HEK293 (cell line): ENCODE data around the gene DPF3.

Experiments used
- CTCF ChIA-PET: fragments of 350-600 bp; formaldehyde crosslinking; extraction: SDS; loops from one replicate; lab custom pipeline; 2021; ENCODE audit warnings: antibody characterized with exemption; lab: Yijun Ruan, JAX
- POLR2A ChIA-PET: fragments of 300-600 bp; formaldehyde crosslinking; extraction: SDS; loops from one replicate; lab custom pipeline; 2020; ENCODE audit warnings: antibody characterized with exemption, inconsistent platforms; lab: Yijun Ruan, JAX
- H3K27ac ChIP-seq: fragments of 200-500 bp; sonication (Bioruptor generic); 2 replicates; pipeline ENCODE4 v1.5.1; 2014; ENCODE audit warnings: low read depth, low read length, control low read depth, inconsistent platforms; ENCODE audit errors: extremely low read depth
- H3K36me3 ChIP-seq, 2 experiments: fragments of 200-500 bp in 1 of 2; sonication (Bioruptor generic) in 1 of 2; 1 replicate in 1 of 2; 2 replicates in 1 of 2; pipeline ENCODE4 v1.5.1; 2014 to 2017; ENCODE audit warnings: inconsistent platforms in 2 of 2, low read length in 2 of 2; ENCODE audit not compliant: control insufficient read depth in 2 of 2, insufficient read depth in 1 of 2
- H3K4me1 ChIP-seq: fragments of 200-500 bp; sonication (Bioruptor generic); 2 replicates; pipeline ENCODE4 v1.5.1; 2014; ENCODE audit warnings: mild to moderate bottlenecking, low read length, inconsistent platforms; ENCODE audit not compliant: control insufficient read depth, insufficient read depth
- H3K4me3 ChIP-seq: 2 replicates; pipeline ENCODE4 v1.5.1; 2011; ENCODE audit warnings: low read depth, mild to moderate bottlenecking, control low read depth, low read length, moderate library complexity
- H3K9me3 ChIP-seq: fragments of 200-500 bp; sonication (Bioruptor generic); 2 replicates; pipeline ENCODE4 v1.5.1; 2014; ENCODE audit warnings: low read depth, low read length, inconsistent platforms; ENCODE audit not compliant: control insufficient read depth, insufficient read depth
- GLIS1 ChIP-seq: fragments of 450-650 bp; formaldehyde crosslinking; IDR thresholded peaks from 2 replicates; pipeline ENCODE4 v1.5.1; 2016; ENCODE audit warnings: missing biosample characterization, missing genetic modification characterization
- KLF10 ChIP-seq: fragments of 450-650 bp; IDR thresholded peaks from 2 replicates; pipeline ENCODE4 v1.5.1; 2018; ENCODE audit warnings: missing biosample characterization, mild to moderate bottlenecking, missing genetic modification characterization
- KLF9 ChIP-seq: fragments of 450-650 bp; formaldehyde crosslinking; IDR thresholded peaks from 2 replicates; pipeline ENCODE4 v1.5.1; 2016; ENCODE audit warnings: missing biosample characterization, missing genetic modification characterization, low read depth
- ZBTB20 ChIP-seq: fragments of 450-650 bp; formaldehyde crosslinking; IDR thresholded peaks from 2 replicates; pipeline ENCODE4 v1.5.1; 2016; ENCODE audit warnings: missing biosample characterization, missing genetic modification characterization
- ZBTB7A ChIP-seq: fragments of 450-650 bp; formaldehyde crosslinking; IDR thresholded peaks from 2 replicates; pipeline ENCODE4 v1.5.1; 2016; ENCODE audit warnings: low read depth, missing biosample characterization, missing genetic modification characterization
- ZBTB8A ChIP-seq: fragments of 450-650 bp; formaldehyde crosslinking; IDR thresholded peaks from 2 replicates; pipeline ENCODE4 v1.5.1; 2016; ENCODE audit warnings: missing biosample characterization, missing genetic modification characterization
- ZEB2 ChIP-seq: fragments of 450-650 bp; formaldehyde crosslinking; IDR thresholded peaks from 2 replicates; pipeline ENCODE4 v1.5.1; 2016; ENCODE audit warnings: missing biosample characterization, missing genetic modification characterization
- ZFP41 ChIP-seq: fragments of 450-650 bp; formaldehyde crosslinking; IDR thresholded peaks from 2 replicates; pipeline ENCODE4 v1.5.1; 2016; ENCODE audit warnings: missing biosample characterization, missing genetic modification characterization, borderline replicate concordance
- ZNF112 ChIP-seq: fragments of 450-650 bp; formaldehyde crosslinking; IDR thresholded peaks from 2 replicates; pipeline ENCODE4 v1.5.0; 2017; ENCODE audit warnings: missing biosample characterization, missing genetic modification characterization
- ZNF174 ChIP-seq: fragments of 450-650 bp; formaldehyde crosslinking; IDR thresholded peaks from 2 replicates; pipeline ENCODE4 v1.5.0; 2017; ENCODE audit warnings: missing biosample characterization, mild to moderate bottlenecking, missing genetic modification characterization
- ZNF19 ChIP-seq: fragments of 450-650 bp; formaldehyde crosslinking; IDR thresholded peaks from 2 replicates; pipeline ENCODE4; 2016; ENCODE audit warnings: missing biosample characterization, missing genetic modification characterization, low read depth
- ZNF221 ChIP-seq: fragments of 450-650 bp; formaldehyde crosslinking; IDR thresholded peaks from 2 replicates; pipeline ENCODE4 v1.5.1; 2017; ENCODE audit warnings: missing biosample characterization, missing genetic modification characterization, borderline replicate concordance
- ZNF274 ChIP-seq, 2 experiments: fragments of 200-500 bp in 1 of 2; fragments of 450-650 bp in 1 of 2; sonication (Bioruptor generic) in 1 of 2; formaldehyde crosslinking in 1 of 2; IDR thresholded peaks; 2 replicates each; pipeline versions ENCODE4 v1.5.1 to v1.6.1; 2014 to 2016; ENCODE audit warnings: borderline replicate concordance in 1 of 2, inconsistent platforms in 1 of 2, low read length in 1 of 2, missing biosample characterization in 1 of 2, missing genetic modification characterization in 1 of 2
- ZNF311 ChIP-seq: fragments of 450-650 bp; formaldehyde crosslinking; IDR thresholded peaks from 2 replicates; pipeline ENCODE4 v1.5.1; 2017; ENCODE audit warnings: missing biosample characterization, missing genetic modification characterization, borderline replicate concordance
- ZNF335 ChIP-seq: fragments of 450-650 bp; formaldehyde crosslinking; conservative IDR thresholded peaks from 2 replicates; pipeline ENCODE4 v1.5.1; 2016; ENCODE audit warnings: missing biosample characterization, missing genetic modification characterization
- ZNF366 ChIP-seq: fragments of 450-650 bp; formaldehyde crosslinking; conservative IDR thresholded peaks from 2 replicates; pipeline ENCODE4 v1.5.1; 2016; ENCODE audit warnings: missing biosample characterization, missing genetic modification characterization
- ZNF555 ChIP-seq: fragments of 450-650 bp; formaldehyde crosslinking; conservative IDR thresholded peaks from 2 replicates; pipeline ENCODE4 v1.5.1; 2017; ENCODE audit warnings: missing biosample characterization, mild to moderate bottlenecking, missing genetic modification characterization, inconsistent platforms
- ZNF610 ChIP-seq: fragments of 450-650 bp; formaldehyde crosslinking; IDR thresholded peaks from 2 replicates; pipeline ENCODE4 v1.5.1; 2016; ENCODE audit warnings: missing biosample characterization, missing genetic modification characterization, borderline replicate concordance
- ZNF626 ChIP-seq: fragments of 450-650 bp; sonication (Bioruptor Pico); formaldehyde crosslinking; IDR thresholded peaks from 2 replicates; pipeline ENCODE4 v1.5.1; 2018; ENCODE audit warnings: missing biosample characterization, missing genetic modification characterization, inconsistent platforms
- ZNF768 ChIP-seq: fragments of 450-650 bp; formaldehyde crosslinking; IDR thresholded peaks from 2 replicates; pipeline ENCODE4 v1.5.1; 2018; ENCODE audit warnings: missing biosample characterization, mild to moderate bottlenecking, missing genetic modification characterization
- ZSCAN23 ChIP-seq: fragments of 450-650 bp; formaldehyde crosslinking; IDR thresholded peaks from 2 replicates; pipeline ENCODE4 v1.5.1; 2016; ENCODE audit warnings: missing biosample characterization, missing genetic modification characterization
- TF ChIP-seq, protein P1 (sequence below): fragments of 450-650 bp; formaldehyde crosslinking; IDR thresholded peaks from 2 replicates; pipeline ENCODE4 v1.5.1; 2016; ENCODE audit warnings: missing biosample characterization, missing genetic modification characterization
- TF ChIP-seq, protein P2 (sequence below): IDR thresholded peaks from 2 replicates; pipeline ENCODE4 v1.6.1; 2011; ENCODE audit warnings: mild to moderate bottlenecking, low read depth, low read length, borderline replicate concordance

The DPF3 gene

DNA sequence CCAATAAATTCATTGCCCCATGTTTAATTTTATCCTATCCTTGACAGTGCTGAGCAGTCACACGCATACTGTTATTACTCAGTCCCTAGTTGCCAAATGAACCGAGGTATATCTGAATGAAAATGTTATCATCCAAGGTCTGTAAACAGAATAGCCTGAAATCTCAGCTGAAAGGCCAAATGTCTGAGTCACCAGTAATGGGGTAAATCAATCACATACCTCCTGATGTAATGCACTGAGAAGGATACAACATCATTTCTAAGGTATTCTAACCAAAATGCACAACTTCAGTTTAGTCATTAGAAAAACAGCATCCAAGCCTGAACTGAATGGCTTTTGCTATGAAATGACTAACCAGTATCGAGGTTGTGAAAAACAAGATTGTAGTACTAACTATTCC, 228.6 kb downstream of the DPF3 start:
- ChIA-PET CTCF (no interaction called here), POLR2A (no interaction called here)
- Histone ChIP-seq H3K4me1 (no peaks in the 10 kb centered on the region), H3K36me3 (no peaks in the 10 kb centered on the region), H3K9me3 (no peaks in the 10 kb centered on the region), H3K27ac (no peak overlapping the region), H3K4me3 (no peak overlapping the region)
- no peak for TF ChIP-seq ZNF335 (tag by site-specific recombination)
- no peak for TF ChIP-seq ZNF221
- no peak for TF ChIP-seq KLF10
- TF ChIP-seq ZEB2 (tag by site-specific recombination) = no peak
- no peak for TF ChIP-seq ZSCAN23 (tag by site-specific recombination)
- no peak for TF ChIP-seq ZNF768
- TF ChIP-seq ZNF112 (tag by site-specific recombination) = no peak

DNA sequence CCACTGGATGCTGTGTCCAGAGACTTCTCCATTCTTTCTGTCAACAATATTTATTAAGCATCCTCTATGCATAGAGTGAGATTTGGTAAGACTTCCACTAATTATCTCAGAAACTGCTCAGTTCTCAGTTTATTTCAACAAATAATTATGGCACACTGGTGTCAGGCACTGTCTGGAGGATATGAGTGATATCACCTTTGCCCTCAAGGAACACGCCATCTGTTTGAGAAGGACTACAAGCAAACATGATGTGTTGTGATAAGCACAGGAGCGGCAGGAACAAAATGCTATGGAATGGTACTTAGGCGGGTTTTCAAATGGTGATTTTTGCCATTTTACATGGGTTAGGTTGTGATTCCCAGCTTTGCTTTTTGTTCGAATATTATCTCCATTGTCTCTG, 229.2 kb downstream of the DPF3 start:
- H3K4me3 ChIP-seq = no peak overlapping the region
- H3K36me3 ChIP-seq = no peaks in the 10 kb centered on the region
- H3K27ac ChIP-seq = no peak overlapping the region
- CTCF ChIA-PET = no interaction called here
- H3K4me1 ChIP-seq = no peaks in the 10 kb centered on the region
- no peaks in the 10 kb centered on the region for H3K9me3 ChIP-seq
- TF ChIP-seq ZNF274 (IDR thresholded peaks at IDR 0.05; ENCODE audit: low read length) (no peak), ZNF274 (tag by site-specific recombination; IDR thresholded peaks at IDR 0.05; ENCODE audit: borderline replicate concordance) (no peak), ZNF19 (tag by site-specific recombination) (no peak), ZNF555 (tag by site-specific recombination) (no peak), ZNF626 (tag by site-specific recombination) (no peak), ZNF366 (tag by site-specific recombination) (no peak), ZNF610 (tag by site-specific recombination) (no peak), GLIS1 (tag by site-specific recombination) (no peak), ZBTB7A (tag by site-specific recombination) (no peak), ZNF221 (no peak)
- POLR2A ChIA-PET = no interaction called here

DNA sequence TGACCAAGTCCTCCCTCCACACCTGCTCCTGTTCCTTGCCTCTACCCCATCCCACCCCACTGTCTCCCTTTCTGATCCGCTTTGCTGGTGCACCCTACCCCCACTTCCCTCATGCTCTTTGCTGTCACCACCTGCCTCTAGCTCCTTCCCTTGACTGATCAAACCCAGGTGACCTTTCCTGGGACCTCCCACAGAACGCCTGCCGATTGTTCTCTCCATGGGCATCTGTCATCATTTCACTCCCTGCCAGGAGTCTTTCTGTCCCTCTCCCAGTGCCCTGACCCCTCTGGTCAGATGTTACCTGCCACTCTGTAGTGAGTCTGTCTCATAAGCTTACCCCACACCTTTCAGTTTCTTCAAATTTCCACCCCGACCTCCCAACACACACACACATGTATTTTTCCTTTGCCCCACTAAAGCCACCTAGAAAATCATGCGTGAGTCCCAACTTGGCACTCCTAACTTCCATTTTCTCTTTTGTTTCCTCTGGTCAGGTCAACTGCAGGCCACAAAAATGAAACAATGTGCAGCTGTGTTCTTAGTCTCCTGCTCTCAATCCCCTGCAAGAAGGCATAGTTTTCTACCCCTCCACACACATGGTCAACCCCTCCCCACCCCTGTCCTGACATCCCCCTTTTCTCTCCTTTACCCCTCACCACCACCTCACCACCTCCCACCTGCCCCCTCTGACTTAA, 229.8 kb downstream of the DPF3 start:
- H3K36me3 ChIP-seq = no peaks in the 10 kb centered on the region
- TF ChIP-seq ZBTB8A (tag by site-specific recombination) (no peak), ZFP41 (tag by site-specific recombination) (no peak), GLIS1 (tag by site-specific recombination) (no peak), ZNF19 (tag by site-specific recombination) (no peak), ZBTB20 (tag by site-specific recombination) (no peak), ZNF311 (no peak), ZNF335 (tag by site-specific recombination) (no peak), ZNF174 (no peak), KLF9 (no peak)
- TF ChIP-seq, protein P1, sequence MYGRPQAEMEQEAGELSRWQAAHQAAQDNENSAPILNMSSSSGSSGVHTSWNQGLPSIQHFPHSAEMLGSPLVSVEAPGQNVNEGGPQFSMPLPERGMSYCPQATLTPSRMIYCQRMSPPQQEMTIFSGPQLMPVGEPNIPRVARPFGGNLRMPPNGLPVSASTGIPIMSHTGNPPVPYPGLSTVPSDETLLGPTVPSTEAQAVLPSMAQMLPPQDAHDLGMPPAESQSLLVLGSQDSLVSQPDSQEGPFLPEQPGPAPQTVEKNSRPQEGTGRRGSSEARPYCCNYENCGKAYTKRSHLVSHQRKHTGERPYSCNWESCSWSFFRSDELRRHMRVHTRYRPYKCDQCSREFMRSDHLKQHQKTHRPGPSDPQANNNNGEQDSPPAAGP = no peak
- TF ChIP-seq, protein P2, sequence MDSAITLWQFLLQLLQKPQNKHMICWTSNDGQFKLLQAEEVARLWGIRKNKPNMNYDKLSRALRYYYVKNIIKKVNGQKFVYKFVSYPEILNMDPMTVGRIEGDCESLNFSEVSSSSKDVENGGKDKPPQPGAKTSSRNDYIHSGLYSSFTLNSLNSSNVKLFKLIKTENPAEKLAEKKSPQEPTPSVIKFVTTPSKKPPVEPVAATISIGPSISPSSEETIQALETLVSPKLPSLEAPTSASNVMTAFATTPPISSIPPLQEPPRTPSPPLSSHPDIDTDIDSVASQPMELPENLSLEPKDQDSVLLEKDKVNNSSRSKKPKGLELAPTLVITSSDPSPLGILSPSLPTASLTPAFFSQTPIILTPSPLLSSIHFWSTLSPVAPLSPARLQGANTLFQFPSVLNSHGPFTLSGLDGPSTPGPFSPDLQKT = no peak
- H3K27ac ChIP-seq = no peak overlapping the region
- ChIA-PET CTCF (interaction anchor here (0.6 kb wide), 1 partner anchor 137 kb away, joined by 3 read pairs; no protein-coding TSS in a partner anchor), POLR2A (no interaction called here)
- H3K9me3 ChIP-seq = no peaks in the 10 kb centered on the region
- no peaks in the 10 kb centered on the region for H3K4me1 ChIP-seq
- no peak overlapping the region for H3K4me3 ChIP-seq
